IPS-20b (cell line): Measurements from ENCODE around the gene LBHD2.
A peak's percentile ranks its signal among the peaks of the same experiment; 100 is the strongest.

ENCODE experiments used
- H3K27ac ChIP-seq: one replicate; pipeline ENCODE4 v1.5.1; 2013; ENCODE audit warnings: low read length
- H3K27me3 ChIP-seq: 2 replicates; pipeline ENCODE4 v1.6.1; 2013; ENCODE audit warnings: mild to moderate bottlenecking, low read length, inconsistent platforms; ENCODE audit not compliant: insufficient read depth
- H3K36me3 ChIP-seq: 2 replicates; pipeline ENCODE4 v1.6.1; 2013; ENCODE audit warnings: low read depth, mild to moderate bottlenecking, inconsistent platforms, low read length, moderate library complexity; ENCODE audit not compliant: insufficient read depth
- H3K4me1 ChIP-seq: 2 replicates; pipeline ENCODE4 v1.6.1; 2013; ENCODE audit warnings: mild to moderate bottlenecking, control low read depth, inconsistent platforms, low read length, moderate library complexity; ENCODE audit not compliant: insufficient read depth
- H3K4me3 ChIP-seq: 2 replicates; pipeline ENCODE4 v1.5.1; 2013; ENCODE audit warnings: mild to moderate bottlenecking, low read length, inconsistent platforms
- H3K9ac ChIP-seq: 2 replicates; pipeline ENCODE4 v1.6.1; 2013; ENCODE audit warnings: low read depth, mild to moderate bottlenecking, inconsistent platforms, low read length, moderate library complexity
- H3K9me3 ChIP-seq: 2 replicates; pipeline ENCODE4 v1.6.1; 2013; ENCODE audit warnings: mild to moderate bottlenecking, low read depth, low read length, inconsistent platforms; ENCODE audit not compliant: insufficient read depth

The LBHD2 gene

DNA sequence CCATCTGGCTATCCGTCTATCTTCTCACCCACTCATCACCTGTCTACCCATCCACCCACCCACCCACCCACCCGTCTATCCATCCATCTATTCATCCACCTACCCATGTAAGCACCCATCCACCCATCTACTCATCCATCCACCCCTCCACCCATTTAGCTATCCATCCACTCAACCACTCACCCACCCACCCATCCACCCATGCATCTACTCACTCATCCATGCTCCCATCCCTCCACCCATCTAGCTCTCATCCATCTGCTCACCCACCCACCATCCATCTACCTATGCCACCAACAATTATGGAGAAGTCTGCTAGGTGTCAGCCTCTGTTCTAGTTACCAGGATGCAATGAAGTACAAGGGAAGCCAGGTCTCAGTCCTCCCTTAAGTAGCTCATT lies 50.4 kb downstream of the LBHD2 start:
- Histone ChIP-seq H3K4me3 (no peak overlapping the region), H3K9ac (no peak overlapping the region), H3K27me3 (peaks cover 20% of the 10 kb centered on the region; the same call in 1 of the 2 replicates), H3K36me3 (peaks cover 12% of the 10 kb centered on the region), H3K4me1 (peaks cover 1% of the 10 kb centered on the region; the same call in 1 of the 2 replicates), H3K9me3 (no peaks in the 10 kb centered on the region), H3K27ac (no peak overlapping the region)

DNA sequence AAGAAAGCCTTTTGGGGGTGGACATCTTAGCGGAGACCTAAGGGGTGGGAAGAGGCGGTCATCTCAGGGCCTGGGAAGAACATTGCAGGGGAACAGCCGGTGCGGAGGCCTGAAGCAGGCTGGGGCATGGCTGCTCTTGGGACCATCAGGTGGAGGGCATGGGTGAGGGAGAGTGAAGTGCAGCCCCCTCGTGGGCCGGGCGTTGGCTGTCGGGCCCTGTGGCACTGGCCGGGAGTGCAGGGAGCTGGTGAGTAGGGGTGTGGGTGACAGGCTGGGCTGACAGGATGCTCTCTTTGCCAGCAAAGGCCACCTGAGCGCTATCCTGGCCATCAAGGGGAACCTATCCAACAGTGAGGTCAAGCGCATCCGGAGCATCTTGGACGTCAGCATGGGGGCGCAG lies 50.9 kb downstream of the LBHD2 start:
- H3K9me3 ChIP-seq: no peaks in the 10 kb centered on the region
- H3K4me1 ChIP-seq: peaks cover 5% of the 10 kb centered on the region; the same call in 1 of the 2 replicates
- no peak overlapping the region for H3K9ac ChIP-seq
- H3K4me3 ChIP-seq: no peak overlapping the region
- no peak overlapping the region for H3K27ac ChIP-seq
- peaks cover 12% of the 10 kb centered on the region for H3K36me3 ChIP-seq
- H3K27me3 ChIP-seq: peaks cover 25% of the 10 kb centered on the region; the same call in 1 of the 2 replicates

DNA sequence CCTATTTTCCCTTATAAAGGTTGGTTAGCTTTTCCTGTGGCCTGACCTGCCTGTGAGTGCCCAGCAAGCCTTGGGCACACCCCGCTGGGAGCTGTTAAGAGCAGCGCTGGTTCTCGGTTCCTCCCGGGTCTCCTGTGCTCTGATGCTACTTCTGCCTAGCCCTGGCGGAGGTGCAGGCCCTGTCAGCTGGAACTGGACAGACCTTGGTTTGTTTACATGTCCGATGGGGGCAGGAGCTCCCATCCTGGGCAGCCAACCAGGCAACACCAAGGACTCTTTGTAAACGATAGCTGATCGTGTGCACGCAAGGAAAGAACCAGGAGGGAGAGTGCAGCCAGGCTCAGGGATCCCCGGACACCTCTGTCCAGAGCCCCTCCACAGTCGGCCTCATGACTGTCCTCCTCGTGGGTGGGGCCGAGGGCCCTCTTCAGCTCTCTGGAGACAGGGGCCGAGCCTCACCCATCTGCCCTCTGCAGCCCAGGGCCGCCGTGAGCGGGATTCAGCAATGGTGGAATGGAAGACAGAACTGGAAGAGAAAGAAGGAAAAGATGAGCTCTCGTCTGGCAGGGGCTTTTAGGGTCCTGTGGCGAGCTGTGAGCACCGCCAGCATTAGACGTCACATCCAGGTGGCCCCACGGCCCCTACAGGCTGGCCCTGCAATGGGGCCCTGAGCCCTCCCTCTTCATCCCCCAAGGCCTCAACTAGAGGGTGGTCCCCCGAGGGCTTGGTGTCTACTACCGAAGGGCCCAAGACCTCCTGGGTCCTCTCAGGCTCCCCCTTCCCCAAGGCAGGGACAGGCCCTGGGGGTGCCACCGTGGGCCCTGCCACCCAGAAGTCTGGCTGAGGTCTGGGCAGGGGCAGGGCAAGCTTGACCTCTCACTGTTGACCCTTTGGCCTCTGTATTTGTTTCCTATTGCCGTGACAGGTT lies 51.6 kb downstream of the LBHD2 start:
- Histone ChIP-seq H3K4me1 (peaks cover 5% of the 10 kb centered on the region; the same call in 1 of the 2 replicates), H3K4me3 (no peak overlapping the region), H3K9me3 (no peaks in the 10 kb centered on the region), H3K27ac (no peak overlapping the region), H3K36me3 (peaks cover 12% of the 10 kb centered on the region), H3K9ac (no peak overlapping the region), H3K27me3 (peaks cover 32% of the 10 kb centered on the region)

DNA sequence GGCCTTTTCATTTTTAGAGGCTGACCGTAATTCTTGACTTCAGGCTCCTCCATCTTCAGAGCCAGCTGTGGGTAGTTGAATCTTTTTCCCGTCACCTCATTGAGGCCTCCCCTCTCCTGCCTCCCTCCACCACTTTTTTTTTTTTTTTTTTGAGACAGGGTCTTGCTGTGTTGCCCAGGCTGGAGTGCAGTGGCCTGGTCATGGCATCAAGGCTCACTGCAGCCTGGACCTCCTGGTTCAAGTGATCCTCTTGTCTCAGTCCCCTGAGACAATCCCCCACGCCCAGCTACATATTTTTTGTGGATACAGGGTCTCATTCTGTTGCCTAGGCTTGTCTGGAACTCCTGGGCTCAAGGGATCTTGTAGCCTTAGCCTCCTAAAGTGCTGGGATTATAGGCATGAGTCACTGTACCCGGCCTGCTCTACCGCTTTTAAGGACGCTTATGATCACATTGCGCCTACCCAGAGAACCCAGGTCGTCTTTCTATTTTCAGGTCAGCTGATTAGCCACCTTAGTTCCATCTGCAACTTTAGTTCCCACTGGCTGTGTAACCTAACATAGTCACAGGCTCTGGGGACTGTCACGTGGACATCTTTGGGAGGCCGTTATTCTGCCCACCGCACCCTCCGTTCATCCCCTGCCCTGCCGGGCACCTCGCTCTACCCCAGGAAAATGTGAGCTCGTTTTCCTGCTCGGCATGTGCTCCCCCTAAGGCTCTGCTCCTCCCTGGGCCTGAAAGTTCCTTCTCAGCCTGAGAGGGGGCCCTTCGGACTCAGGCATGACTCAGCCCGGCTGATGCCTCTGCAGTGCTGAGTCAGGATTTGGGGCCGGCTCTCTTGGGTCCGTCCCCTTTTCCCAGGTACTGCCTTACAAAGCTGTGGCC lies 52.6 kb downstream of the LBHD2 start:
- peaks cover 12% of the 10 kb centered on the region for H3K36me3 ChIP-seq
- H3K27ac ChIP-seq: no peak overlapping the region
- no peak overlapping the region for H3K4me3 ChIP-seq
- peaks cover 5% of the 10 kb centered on the region; the same call in 1 of the 2 replicates for H3K4me1 ChIP-seq
- H3K9me3 ChIP-seq: no peaks in the 10 kb centered on the region
- H3K9ac ChIP-seq: no peak overlapping the region
- H3K27me3 ChIP-seq: peaks cover 34% of the 10 kb centered on the region

DNA sequence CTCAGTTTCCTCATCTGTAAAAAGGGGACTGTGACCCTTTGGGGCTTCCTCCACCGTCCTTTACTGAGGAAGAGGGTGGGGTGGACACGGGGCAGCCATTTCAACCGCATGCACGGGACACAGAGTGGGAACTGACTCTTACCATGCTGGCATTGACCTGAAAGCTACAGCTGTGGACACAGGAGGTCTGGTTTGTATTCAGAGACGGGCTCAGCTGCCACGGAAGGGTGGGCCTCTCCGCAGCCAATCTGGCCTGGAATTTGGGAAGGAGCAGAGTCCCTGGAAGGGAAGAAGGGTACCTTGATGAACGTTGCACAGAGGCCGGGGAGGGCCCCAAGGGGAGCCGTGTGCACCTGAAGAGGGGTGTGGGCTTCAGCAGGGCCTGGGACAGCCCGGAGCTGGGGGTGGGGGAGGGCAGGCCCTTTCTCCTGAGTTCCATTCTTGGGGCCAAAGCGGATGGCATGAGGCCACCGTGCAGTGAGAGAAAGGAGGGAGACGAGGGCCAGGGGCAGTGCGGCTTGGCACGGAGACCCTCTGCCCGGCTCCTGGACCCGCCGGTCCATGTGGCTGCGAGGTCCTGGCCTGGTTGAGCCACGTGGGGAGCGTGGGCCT lies 53.8 kb downstream of the LBHD2 start:
- peaks cover 11% of the 10 kb centered on the region for H3K36me3 ChIP-seq
- no peak overlapping the region for H3K27ac ChIP-seq
- H3K9me3 ChIP-seq: no peaks in the 10 kb centered on the region
- H3K27me3 ChIP-seq: peaks cover 34% of the 10 kb centered on the region
- no peak overlapping the region for H3K4me3 ChIP-seq
- no peak overlapping the region for H3K9ac ChIP-seq
- H3K4me1 ChIP-seq: peaks cover 5% of the 10 kb centered on the region; the same call in 1 of the 2 replicates

DNA sequence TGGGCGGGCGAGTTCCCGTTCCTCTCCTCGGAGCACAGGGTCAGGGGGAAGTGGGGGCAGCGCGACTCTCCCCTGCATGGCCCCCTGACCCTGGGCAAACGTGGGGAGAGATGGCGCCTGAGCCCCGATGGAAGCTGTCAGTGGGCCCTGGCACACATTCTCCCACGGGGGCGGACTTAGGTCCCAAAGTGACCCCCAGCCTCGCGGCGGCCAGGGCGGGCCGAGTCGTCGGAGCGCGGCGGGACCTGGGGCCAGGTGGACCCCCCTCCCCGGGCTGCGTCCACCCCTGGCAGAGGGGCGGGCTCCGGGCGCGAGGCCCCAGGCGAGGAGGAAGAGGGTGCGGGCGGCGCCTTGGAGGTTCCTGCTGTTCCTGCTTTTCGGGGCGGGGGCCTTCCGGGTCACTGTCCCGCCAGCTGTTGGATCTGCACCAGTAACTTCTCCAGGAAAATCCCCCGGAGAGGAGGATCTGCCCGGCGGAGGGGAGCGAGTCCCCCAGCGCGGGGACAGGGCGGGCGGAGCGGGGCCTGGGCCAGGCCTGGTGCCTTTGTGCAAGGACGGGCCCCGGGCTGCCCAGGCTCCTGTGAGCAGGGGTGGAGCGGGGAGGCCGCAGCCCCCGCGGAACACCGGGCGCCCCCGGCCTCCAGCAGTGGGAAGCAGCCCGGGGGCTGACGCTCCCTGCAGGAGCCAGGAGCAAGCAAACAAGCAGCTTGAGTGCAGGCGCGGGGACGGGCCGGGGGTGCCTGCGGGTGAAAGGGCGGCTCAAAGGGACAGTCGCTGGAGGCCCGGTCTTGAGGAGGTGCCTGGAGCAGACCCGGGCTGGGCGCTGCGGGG lies 54.5 kb downstream of the LBHD2 start:
- H3K36me3 ChIP-seq: peaks cover 6% of the 10 kb centered on the region; the same call in 1 of the 2 replicates
- H3K27me3 ChIP-seq: peaks cover 34% of the 10 kb centered on the region
- no peak overlapping the region for H3K27ac ChIP-seq
- H3K9ac ChIP-seq: peak overlapping the region; percentile 68; the same call in 1 of the 2 replicates
- no peaks in the 10 kb centered on the region for H3K9me3 ChIP-seq
- H3K4me3 ChIP-seq: peak overlapping the region; percentile 69
- peaks cover 5% of the 10 kb centered on the region; the same call in 1 of the 2 replicates for H3K4me1 ChIP-seq

DNA sequence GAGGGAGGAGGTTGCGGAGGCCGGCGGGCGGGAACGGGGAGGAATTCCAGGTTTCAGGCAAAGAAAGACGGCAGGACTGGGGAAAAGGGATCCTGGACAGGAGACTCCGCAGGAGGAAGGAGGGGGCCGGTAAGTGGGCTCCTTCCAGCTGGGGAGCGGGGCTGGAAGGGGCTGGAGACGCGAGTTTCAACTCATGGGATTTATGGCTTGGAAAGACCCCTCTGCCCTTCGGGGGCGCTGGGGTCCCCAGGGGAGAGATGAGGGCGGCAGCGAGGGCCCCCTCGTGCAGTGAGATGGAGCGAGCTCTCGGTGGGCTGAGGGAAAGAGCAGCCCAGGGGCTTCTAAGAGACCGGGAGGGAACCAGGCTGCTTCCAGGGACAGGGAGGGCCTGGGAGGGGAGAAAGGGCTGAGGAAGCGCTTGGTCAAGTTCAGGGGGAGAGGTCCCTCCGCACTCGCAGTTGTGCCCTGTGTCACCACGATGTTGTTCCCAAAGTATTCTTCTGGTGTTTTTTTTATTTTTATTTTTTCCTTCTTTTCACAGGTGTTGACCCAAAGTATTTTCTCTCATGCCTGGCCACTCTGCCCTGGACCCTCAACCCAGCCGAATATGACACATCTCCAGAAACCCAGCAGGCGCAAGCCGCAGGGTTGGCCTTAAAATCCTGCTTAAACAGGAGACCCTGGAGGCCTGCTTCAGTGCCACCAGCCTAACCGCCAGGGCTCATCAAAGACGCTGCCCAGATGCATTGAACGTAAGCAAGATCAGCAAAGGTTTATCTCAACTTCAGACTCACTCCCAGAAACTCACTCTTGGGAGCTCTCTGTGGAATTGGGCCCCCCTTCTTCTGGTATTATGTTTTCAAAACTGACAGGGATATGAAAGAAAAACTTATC lies 55.4 kb downstream of the LBHD2 start:
- Histone ChIP-seq H3K9me3 (no peaks in the 10 kb centered on the region), H3K4me1 (peaks cover 5% of the 10 kb centered on the region; the same call in 1 of the 2 replicates), H3K9ac (peak overlapping the region; percentile 68; the same call in 1 of the 2 replicates), H3K36me3 (no peaks in the 10 kb centered on the region), H3K27me3 (peaks cover 34% of the 10 kb centered on the region), H3K4me3 (peak overlapping the region; percentile 69), H3K27ac (no peak overlapping the region)
